HS-5 (cell line): Measurements from ENCODE around the gene LCE3B.

Experiments
- DNase-seq: peaks from one replicate; pipeline ENCODE4 v3.0.0-alpha.2; 2012; ENCODE audit warnings: low read depth

The LCE3B gene

DNA sequence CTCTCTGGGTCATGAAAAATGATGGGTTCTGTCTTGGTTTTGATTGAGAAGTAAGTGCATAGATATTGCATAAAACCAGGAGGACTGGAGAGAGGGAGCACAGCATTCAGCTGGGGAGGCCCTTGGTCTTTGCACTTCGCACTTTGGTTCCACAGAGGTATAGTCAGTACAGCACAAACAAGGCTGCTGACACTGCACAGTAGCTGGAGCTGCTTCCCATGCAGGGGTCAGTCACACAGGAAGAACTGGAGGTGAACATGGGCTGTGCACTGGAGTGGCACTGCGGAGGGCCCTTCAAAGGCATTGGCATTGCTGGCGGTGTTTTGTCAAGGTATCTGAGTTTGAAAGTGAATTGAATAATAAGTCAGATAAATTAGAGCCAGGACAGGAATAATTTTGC lies 45.0 kb downstream of the LCE3B start:
- DNase-seq = no peak

DNA sequence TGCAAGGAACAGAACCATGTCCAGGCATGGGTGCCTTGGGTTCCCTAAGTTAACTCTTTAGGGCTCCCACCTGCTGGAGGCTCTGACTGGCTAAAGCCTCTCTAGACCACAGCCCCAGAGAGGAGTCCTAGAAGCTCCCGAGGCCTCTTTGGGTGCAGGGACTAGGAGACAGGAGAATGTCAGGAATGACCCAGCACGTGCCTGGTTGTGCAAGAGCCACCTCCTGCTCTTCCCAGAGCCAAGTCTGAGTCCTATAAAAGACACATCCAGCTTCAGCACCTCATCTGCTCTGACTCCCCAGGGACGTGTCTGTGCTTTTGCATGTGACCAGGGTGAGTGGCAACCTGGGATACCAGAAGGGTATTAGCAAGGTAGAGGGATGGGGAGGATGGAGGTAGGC lies 49.5 kb downstream of the LCE3B start, which contains the start of gene LCE2D:
LCE2D (plus strand) TSS at position 283 of the 400 bp plus-strand sequence. CDS start 726 bp downstream, outside the sequence.
- no peak for DNase-seq
